GM21576 (cell line): ENCODE measurements around the gene KATNB1.

Source experiments
- ATAC-seq: cut with Tn5 transposase; IDR thresholded peaks from one replicate; pipeline ENCODE4 v1.9.1; 2021; ENCODE audit warnings: mild to moderate bottlenecking, moderate library complexity; ENCODE audit not compliant: unreplicated experiment

KATNB1 gene

DNA sequence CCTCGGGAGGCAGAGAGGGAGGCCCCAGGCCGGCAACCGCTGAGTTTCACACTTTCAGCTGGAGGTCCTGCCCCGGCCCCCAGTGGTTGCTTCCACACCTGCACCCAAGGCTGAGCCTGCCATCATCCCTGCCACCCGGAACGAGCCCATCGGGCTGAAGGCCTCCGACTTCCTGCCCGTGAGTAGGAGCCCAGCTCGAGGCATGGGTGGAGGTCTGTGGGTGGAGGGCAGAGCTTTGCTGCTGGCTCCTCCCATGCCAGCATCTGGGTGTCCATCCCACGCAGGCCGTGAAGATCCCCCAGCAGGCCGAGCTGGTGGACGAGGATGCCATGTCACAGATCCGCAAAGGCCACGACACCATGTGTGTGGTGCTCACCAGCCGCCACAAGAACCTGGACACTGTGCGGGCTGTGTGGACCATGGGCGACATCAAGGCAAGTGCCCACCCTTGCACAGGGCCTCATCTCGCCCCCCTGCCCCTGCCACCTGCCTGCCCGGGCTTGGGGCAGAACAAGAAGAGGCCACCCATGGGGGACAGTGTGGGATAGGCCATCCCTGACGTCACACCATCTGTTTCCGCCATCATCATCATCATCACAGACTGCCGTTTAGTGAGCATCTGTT lies 19.6 kb downstream of the KATNB1 start:
- ATAC-seq: no peak

DNA sequence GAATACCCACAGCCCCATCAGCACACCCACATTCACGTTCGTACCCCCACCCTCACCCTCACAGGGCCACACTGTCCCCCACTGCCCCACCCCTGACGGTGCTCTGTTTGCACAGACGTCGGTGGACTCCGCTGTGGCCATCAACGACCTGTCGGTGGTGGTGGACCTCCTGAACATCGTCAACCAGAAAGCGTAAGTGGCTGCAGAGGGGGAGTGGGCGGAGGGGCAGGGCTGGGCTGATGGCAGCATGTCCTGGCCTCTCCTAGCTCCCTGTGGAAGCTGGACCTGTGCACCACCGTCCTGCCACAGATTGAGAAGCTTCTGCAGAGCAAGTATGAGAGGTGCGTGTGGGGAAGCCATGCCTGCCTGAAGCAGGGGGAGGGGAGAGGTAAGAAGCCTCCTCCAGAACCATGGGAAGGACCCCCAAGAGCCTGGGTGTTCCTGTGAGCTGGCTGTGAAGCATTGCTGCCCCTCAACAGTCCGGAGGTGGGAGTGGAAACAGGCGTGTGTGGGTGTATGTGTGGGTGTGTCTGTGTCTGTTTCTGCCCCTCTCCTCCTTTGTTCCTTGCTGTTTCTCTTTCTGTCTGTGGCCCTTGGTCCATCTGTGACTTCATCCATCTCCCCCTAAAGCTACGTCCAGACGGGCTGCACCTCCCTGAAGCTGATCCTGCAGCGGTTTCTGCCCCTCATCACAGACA lies 20.3 kb downstream of the KATNB1 start:
- ATAC-seq: no peak

DNA sequence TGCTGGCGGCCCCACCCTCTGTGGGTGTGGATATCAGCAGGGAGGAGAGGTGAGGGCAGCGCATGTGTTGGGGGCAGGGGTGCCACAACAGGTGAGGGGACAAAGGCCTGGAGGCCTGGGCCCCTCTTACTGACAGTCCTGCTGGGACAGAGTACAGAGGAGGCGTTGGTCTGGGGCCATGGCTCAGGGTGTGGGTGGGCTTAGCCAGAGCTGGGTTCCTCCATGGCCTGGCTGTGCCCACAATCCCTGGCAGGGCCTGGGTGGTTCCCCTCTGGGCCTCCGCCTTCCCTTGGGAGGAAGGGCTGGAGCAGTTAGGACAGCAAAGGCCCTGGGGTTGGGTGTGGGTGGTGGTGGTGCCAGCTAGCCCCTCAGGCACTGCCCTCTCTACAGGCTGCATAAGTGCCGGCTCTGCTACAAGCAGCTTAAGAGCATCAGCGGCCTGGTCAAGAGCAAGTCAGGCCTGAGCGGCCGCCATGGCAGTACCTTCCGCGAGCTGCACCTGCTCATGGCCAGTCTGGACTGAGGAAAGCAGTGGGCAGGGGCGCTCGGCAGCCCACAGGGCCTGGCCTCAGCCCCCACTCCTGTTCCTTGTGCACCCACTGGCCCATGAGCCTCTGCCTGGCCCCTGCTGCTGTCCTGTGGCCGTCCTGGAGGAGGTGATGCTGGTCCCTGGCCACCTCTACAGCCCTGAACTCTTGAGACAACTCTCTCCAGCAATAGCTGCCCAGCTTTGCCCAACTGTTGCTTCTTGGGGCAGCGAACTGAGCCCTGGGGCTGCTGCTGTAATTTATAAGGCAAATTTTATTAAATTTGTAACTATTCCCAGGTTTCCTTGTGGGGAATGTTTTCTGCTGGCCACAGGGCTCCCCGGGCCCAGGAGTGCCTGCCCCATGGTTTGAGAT lies 21.1 kb downstream of the KATNB1 start:
- ATAC-seq: no peak

DNA sequence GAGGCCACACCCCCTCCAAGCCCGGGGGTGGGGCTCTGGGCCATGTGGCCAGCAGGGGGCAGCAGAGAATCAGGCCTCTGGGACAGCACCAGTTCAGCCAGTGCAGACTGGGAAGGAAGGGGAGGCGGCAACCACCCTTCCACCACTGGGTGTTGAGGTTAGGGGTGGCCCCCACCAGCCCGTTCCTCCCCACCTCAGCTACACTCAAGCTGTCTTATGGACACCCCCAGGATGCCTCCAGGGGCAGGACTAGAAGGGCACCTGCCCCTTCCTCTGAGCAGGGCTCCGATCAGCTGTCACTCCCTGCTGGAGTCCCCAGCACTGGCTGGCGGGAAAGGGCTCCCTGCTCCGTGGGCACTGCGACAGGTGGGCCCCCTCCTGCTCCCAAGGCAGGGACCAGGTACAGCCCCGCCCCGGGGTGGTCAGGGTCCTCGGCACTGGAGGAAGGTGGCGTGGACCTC lies 21.8 kb downstream of the KATNB1 start:
- ATAC-seq: peak; percentile 83

DNA sequence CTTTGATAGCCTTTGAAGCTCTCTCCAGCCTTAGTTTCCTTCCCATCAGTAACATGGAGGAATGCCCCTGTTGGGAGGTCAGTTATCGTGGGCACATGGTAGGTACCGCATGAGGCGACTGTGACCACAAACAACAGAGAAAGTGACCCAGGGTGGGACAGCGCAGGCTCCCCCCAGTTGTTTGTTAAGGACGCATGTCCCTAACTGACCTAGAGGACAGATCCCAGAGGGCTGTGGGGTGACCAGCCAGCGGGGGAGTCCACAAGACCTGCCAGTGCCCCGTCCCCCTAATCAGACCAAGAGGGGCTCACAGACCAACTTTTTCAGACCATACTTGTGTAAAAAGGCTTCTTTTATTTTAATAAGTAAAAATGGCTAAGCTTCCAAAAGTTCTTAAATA lies 22.3 kb downstream of the KATNB1 start:
- no peak for ATAC-seq

DNA sequence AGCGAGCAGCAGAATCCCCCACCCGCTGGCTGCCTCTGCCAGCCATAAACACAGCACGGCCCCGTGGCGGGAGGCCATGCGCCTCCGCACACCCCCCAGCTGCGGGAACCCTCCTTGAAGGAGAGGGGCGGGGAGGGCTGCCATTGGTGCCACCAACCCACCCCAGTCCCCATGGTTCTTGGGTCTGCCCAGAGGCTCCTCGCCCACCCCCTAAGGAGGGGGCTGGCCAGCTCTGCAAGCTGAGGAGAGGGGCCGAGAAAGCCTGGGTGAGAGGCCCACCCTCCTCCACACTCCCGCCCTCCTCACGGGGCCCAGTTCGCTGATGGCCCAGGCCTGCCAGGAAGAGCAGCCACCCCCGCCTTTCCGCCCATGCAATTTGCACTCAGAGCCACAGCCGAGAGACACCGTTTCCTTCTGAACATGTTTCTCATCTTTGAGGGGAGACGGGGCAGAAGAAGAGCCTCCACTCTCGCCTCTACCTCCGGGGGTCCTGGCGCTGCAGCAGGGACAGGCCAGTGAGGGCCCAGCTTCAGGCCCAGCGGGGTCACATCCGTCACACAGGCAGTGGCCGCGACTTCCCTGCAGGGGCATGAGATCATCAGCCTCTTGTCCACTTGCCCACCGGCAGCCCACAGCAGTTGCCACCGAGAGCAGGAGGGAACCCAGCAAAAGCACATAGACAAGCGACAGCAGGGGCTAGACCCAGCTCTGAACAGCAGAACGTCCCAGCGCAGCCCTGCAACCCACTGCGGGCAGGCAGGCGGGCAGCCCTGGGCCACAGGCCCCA lies 23.0 kb downstream of the KATNB1 start:
- no peak for ATAC-seq

DNA sequence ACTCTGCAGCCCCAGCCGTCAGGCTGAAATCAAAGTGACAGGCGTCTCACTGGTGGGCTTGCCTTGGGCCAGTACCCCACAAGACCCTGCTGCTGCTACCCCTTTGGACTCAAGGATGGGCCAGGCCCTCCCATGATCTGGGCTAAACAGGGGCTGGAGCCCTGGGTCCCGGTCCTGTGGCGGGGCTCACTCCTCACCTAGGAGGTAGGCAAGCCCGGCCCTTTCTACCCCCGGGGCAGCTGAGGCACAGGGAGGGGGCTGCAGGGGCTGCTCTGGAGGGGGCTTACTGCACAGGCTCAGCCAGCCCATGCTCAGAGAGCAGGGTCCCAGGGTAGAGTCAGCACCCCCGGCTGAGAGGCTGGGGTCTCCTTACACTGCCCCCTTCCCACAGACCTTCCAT lies 23.6 kb downstream of the KATNB1 start:
- ATAC-seq: no peak

DNA sequence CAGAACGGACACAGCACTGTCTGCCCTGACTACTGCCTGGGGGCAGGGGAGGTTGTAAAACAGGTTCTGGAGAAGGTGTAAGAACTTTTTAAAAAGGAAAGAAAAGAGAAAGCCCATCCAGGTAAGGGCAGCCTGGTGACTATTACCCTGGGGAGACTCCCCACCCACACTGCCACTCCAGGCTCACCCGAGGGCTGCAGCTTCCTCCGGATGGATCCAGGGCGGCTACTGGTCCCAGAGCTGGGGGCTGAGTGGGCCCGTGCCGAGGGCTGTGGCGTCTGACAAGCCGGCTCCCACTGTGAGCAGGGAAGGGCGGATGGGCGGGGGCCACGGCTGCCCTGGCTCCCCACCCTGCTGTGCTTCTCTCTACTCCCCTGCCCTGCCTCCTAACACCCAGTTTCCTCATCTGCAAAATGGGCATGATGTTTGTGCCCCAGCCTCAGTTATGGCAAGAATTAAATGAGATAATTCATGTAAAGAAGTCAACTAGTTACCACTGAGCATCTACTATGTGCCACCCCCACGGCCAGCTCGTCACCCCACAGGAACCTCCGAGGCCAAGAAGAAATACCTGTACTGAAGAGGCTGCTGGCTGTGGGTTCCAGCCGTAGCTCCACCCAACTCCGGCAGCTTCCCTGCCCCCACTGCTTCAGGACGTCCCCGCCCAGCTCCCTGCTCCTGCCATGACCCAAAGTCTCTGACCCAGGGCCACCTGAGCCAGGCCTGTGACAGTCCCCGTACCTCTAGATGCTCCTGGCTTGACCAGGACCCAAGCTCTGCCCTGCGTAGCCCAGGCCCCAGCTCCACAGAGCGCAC lies 24.2 kb downstream of the KATNB1 start:
- ATAC-seq: no peak

DNA sequence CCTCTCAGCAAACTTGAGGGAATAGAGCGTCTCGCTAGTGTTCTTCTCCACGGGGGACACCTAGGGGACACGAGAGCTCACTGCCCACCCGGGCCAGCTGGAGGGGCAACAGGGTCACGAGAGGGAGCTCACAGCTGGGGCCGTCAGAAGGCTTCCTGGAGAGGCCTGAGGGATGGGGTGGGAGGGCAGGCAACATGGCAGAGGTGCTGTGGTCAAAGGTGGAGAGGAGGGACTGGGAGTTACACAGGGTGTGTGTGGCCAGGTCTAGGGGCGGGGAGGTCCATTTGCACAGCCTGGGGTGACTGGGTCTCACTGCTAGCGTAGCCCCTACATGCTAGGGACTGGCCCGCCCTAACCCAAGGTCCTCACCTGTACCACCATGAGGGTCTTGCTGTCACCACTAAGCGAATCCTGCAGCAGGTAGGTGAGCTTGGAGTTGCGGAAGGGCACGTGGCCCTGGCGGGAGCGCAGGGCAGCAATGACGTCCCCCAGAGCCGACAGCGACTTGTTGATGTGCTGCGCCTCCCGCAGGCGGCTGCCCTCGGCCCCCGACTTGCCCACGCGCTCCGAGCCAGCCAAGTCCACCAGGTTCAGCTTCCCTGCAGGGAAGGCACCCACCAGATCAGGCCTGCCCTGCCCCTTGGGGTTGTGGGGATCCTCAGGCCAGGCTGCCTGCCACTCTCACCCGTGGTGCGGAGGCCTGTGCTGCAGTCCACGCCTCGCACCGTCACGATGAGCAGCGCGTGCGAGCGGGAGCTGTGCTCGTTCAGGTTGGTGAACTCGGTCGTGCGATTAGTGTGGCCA lies 25.0 kb downstream of the KATNB1 start:
- no peak for ATAC-seq

DNA sequence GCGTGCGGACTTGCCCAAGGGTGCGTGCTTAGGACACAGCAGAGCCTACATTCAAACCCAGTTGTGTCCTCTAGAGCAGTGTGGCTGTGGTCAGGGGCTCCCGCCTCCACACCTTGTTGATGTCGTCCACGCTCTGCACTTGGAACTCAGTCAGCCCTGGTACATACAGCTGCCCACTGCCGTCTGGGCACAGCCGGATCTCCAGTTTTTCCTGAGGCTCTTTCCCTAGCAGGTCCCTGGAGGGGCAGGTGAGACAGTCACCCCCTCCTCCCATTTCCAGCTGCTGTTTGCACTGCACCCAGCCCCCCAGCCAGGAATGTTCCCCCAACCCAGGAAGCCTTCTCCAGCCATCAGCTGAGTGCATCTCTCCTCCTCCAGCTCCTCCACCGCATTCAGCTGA lies 25.7 kb downstream of the KATNB1 start:
- no peak for ATAC-seq

DNA sequence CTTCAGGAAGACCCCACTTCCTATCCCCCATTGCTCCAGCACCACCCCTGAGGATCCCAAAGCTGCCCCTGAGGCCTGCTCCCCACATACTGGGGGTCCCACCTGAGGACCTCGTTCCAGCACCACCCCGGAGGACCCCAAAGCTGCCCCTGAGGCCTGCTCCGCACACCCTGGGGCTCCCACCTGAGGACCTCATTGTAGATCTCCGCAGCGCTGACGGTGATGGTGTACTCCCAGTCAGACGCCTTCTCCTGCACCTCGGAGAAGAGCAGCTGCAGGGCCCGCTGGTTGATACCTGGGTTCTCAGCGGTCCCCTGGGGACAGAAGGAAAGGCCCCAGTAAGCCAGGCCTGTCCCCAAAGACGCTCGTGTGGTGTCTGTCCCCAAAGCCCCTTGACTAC lies 26.4 kb downstream of the KATNB1 start:
- ATAC-seq: no peak

DNA sequence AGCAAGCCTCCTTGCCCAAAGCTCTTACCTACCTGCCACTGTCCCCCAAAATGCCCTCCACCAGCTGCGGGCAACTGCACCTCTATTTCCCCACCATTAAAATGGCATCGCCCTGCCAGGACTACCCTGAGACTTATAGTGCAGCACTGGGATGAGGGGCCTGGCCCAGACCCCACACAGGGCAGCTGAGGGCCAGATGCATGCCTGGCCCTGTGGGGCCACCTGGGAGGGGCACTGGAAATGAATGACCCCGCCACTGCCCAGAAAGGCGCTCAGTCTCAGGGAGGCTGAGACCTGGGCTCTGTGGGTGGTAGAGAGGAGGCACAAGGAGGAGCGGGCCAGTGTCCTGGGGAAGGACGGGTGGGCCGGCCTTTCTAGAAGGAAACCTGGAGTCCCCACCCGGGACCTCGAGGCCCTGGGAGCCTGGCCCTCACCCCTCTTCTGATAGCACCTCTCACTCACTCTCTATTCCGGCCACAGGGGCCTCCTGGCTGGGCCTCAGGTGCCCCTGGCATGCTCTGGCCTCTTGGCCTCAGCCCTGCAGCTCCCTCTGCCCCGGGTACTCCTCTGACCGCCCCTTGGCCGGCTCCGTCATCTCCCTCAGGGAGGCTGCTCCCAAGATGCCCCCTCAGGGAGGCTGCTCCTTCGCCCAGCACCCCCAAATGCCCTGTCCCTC lies 26.9 kb downstream of the KATNB1 start:
- ATAC-seq: no peak

DNA sequence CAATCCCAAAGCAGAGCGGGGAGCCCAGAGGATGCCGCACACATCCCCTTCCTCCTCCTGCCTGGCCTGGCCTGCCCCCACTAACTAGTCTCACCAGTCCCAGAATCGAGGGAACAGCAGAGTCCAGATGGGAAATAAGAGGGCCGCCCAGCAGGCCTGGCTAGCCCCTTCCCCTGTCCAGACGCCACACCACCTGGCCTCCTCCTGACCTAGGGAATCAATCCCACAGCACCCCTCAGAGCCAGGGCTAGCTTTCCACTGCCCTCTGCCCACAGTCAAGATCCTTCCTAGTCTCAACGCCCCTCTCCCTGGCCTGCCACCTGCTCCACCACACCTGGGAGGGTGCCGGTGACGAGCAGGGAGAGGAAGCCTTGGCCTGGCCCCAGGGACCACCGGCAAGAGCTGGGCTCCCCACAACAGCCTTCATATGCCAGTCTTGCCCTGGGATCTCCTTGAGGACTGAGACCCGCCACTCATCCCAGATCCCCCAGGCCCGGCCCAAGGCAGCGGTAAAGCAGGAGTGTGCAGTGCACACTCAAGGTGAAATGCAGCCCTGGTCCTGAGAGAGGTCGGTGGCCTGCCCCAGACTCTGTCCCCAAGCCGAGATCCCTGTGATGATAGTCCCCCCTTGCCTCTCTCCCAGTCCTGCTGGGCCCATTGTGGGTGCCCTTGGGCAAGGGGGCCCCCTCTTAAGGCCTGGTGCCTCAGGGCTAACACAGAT lies 27.9 kb downstream of the KATNB1 start:
- ATAC-seq: no peak

DNA sequence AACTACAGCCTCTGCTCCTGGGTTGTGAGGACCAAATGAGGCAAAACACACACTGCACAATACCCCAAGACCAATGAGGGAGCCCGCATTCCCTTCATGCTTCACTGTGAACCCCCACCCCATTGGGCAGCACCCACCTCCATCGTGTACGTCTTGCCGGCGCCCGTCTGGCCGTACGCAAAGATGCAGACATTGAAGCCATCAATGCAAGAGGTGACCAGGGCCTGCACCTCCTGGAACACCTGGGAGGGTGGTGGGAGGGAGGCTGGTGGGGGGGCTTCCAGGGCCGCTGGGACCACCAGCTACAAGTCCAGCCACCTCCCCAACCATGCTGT lies 28.4 kb downstream of the KATNB1 start:
- no peak for ATAC-seq

DNA sequence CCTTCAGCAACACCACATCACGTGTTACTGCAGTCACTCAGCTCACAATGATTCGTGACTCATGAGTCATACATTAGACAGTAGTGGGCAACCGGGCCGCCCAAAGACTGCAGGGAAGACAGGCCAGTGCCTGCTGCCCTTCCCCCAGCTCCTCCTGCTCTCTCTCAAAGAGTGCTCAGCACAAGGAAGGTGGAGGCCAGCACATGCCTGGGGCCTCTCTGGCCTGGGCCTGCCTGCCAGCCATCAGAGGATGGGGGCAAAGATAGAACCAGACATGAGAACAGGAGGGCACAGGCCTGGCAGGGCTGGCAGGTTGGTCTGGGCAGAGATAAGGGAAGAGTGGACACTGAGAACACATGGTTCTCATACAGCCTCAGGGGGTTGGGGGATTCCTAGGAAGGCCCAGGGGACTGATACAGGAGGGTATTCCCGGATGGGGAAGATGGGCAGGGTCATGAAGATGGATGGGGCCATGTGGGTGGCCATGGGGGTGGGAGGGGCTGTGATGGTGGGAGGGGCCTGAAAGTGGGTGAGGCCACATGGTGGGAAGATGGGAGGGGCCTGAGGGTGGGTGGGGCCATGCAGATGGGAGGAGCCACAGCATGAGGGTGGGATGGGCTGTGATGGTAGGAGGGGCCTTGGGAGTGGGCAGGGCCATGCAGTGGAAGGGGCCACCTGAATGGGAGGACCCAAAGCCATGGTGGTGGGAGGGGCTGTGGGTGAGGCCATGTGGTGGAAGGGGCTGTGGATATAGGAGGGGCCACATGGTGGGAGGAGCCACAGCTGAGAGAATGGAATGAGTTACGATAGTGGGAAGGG lies 29.0 kb downstream of the KATNB1 start:
- ATAC-seq: no peak

DNA sequence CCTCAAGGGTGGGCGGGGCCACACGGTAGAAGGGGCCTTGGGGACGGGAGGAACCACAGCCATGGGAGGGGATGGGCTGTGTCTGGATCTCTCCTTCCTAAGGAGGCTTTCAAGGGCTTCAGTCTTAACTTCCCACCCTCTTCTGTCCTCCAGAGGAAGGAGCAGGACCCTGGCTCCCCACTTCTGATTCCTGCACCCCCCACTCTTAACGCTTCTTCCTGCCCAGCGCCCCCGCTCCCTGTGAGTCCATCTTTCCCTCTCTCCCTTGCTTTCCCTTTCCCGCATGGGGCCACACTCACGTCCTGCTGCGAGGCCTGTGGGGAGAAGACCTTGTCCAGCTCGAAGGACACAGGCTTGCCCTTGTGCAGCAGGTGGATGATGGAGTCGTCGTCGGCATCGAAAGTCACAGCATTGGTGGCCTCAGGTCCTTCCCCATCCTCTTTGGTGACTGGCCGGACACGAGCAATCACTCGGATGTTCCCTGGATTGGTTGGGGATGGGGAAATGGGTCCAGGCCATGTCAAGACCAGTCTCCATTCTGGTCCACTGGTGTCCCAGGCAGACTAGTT lies 29.7 kb downstream of the KATNB1 start:
- ATAC-seq: no peak

DNA sequence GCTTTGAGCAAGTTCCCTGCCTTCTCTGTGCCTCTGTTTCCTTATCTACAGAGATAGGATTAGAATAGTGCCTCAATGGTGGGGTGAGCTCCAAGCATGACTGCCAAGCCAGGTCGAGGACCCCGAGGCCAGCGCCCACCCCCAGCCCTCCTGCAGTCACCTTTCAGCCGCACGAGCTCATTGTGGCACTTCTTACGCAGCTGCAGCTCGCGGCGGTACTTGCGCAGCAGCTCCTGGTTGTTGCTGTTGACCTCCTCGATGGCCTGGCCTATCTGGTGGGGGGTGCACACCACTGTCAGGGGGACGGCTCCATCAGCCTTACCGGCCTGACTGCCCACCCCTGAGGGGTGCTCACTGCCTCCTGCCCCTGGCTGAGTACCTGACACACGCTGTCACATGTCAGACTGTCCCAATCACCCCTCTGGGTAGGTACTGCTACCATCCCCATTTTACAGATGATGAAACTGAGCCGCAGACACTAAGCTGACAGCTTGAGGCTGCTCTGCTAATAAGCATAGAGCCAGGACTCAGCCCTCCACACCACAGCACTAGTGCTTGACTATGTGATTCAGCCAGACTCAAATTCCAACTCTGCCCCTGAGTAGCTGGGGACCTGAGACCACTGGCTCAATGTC lies 31.3 kb downstream of the KATNB1 start:
- no peak for ATAC-seq
